CMK (cell line): ENCODE measurements around the gene CACNA2D3.

Source experiments
- DNase-seq: peaks from one replicate; pipeline ENCODE4 v3.0.0-alpha.2; 2010; ENCODE audit warnings: low read depth

Gene CACNA2D3

GRCh38 chr3:54882129-54882833, 759.9 kb downstream of the CACNA2D3 start:
- no peak for DNase-seq

- DNase-seq, result no peak
Measured at GRCh38 chr3:54888162-54888561, 765.8 kb downstream of the CACNA2D3 start.

- no peak for DNase-seq
Measured at GRCh38 chr3:54888873-54889272, 766.5 kb downstream of the CACNA2D3 start.

GRCh38 chr3:54889731-54890130, 767.4 kb downstream of the CACNA2D3 start:
- DNase-seq, result no peak

- DNase-seq, result no peak
Measured at GRCh38 chr3:54891540-54891897, 769.2 kb downstream of the CACNA2D3 start.

- no peak for DNase-seq
Measured at GRCh38 chr3:54892168-54892567, 769.8 kb downstream of the CACNA2D3 start.

- no peak for DNase-seq
Measured at GRCh38 chr3:54895613-54896012, 773.3 kb downstream of the CACNA2D3 start.

- DNase-seq, result no peak
Measured at GRCh38 chr3:54897028-54897711, 774.8 kb downstream of the CACNA2D3 start.

GRCh38 chr3:54899273-54899672, 776.9 kb downstream of the CACNA2D3 start:
- DNase-seq, result no peak

GRCh38 chr3:54900838-54901591, 778.7 kb downstream of the CACNA2D3 start:
- DNase-seq, result no peak

- no peak for DNase-seq
Measured at GRCh38 chr3:54901906-54902685, 779.7 kb downstream of the CACNA2D3 start.

GRCh38 chr3:54905261-54905888, 783.0 kb downstream of the CACNA2D3 start:
- no peak for DNase-seq

GRCh38 chr3:54905920-54906319, 783.6 kb downstream of the CACNA2D3 start:
- DNase-seq, result no peak

GRCh38 chr3:54906763-54907162, 784.4 kb downstream of the CACNA2D3 start:
- DNase-seq, result no peak

- no peak for DNase-seq
Measured at GRCh38 chr3:54909191-54909590, 786.8 kb downstream of the CACNA2D3 start.

GRCh38 chr3:54914180-54914579, 791.8 kb downstream of the CACNA2D3 start:
- DNase-seq, result no peak

- no peak for DNase-seq
Measured at GRCh38 chr3:54915181-54915580, 792.8 kb downstream of the CACNA2D3 start.

GRCh38 chr3:54915976-54916375, 793.6 kb downstream of the CACNA2D3 start:
- peak; percentile 31 for DNase-seq

- DNase-seq, result no peak
Measured at GRCh38 chr3:54916732-54917131, 794.4 kb downstream of the CACNA2D3 start.

- no peak for DNase-seq
Measured at GRCh38 chr3:54917174-54917573, 794.8 kb downstream of the CACNA2D3 start.

- DNase-seq, result no peak
Measured at GRCh38 chr3:54917862-54918261, 795.5 kb downstream of the CACNA2D3 start.

- DNase-seq, result no peak
Measured at GRCh38 chr3:54918516-54918915, 796.2 kb downstream of the CACNA2D3 start.
